HCT116 (cell line): ENCODE measurements around the gene TENT4A. TPM values are rescaled to one million over a fixed set of nuclear protein-coding genes. Genes with fewer than 3 reads are reported as not detected.
A peak's percentile ranks its signal among the peaks of the same experiment; 100 is the strongest.

Experiments
- ATAC-seq: fragments of 200-7000 bp; cut with Tn5 transposase; 2 replicates; pipeline ENCODE4 v1.9.1; 2020; ENCODE audit warnings: mild to moderate bottlenecking, moderate library complexity
- BruUV-seq: library from RNA; stranded (reverse); fragments of 400-500 nt; replicated peaks from 2 replicates; lab custom pipeline; 2021; lab: Mats Ljungman, UMichigan
- CTCF ChIA-PET: fragments of 300-600 bp; sonication (Branson Sonifier 250); formaldehyde crosslinking; loops from one replicate; lab custom pipeline; 2021; ENCODE audit warnings: antibody characterized with exemption; lab: Charles Lee
- POLR2A ChIA-PET: fragments of 300-600, 350-600 bp; sonication (Branson Sonifier 250); formaldehyde crosslinking; loops from one replicate; lab custom pipeline; 2021; ENCODE audit warnings: antibody characterized with exemption; lab: Charles Lee
- RAD21 ChIA-PET, 2 experiments: fragments of 300-600 bp; sonication (Branson Sonifier 250); formaldehyde crosslinking; loops; one replicate each; lab custom pipeline; 2023; ENCODE audit warnings: low total read pairs in 2 of 2; ENCODE audit not compliant: uncharacterized antibody in 2 of 2, unreplicated experiment in 2 of 2, low non-redundant PET in 1 of 2; lab: Charles Lee
- DNase-seq: peaks from one replicate; pipeline ENCODE4 v3.0.0-alpha.2; 2010; ENCODE audit warnings: low read depth, low spot score
- H2AFZ ChIP-seq: fragments of 200-600 bp; shearing (Covaris generic), sonication (generic); 2 replicates; pipeline ENCODE4 v1.6.1; 2017; ENCODE audit warnings: low read depth, mixed run types, mixed read lengths, antibody characterized with exemption, low read length; ENCODE audit not compliant: poor library complexity, severe bottlenecking
- H3K27ac ChIP-seq: 2 replicates; pipeline ENCODE4 v1.5.1; 2012; ENCODE audit warnings: low read depth, low read length
- H3K27me3 ChIP-seq: fragments of 200-600 bp; sonication (generic); 2 replicates; pipeline ENCODE4 v1.6.1; 2016; ENCODE audit warnings: mixed run types, low read length, mixed read lengths; ENCODE audit not compliant: insufficient read depth
- H3K36me3 ChIP-seq, 2 experiments: fragments of 200-500 bp in 1 of 2; fragments of 200-600 bp in 1 of 2; sonication (Bioruptor generic) in 1 of 2; sonication (generic) in 1 of 2; 2 replicates each; pipeline versions ENCODE4 v1.5.1 to v1.6.1; 2014 to 2016; ENCODE audit warnings: low read length in 2 of 2, inconsistent platforms in 1 of 2, mixed read lengths in 1 of 2, mixed run types in 1 of 2; ENCODE audit not compliant: insufficient read depth in 2 of 2, control insufficient read depth in 1 of 2
- H3K4me1 ChIP-seq, 2 experiments: fragments of 200-600 bp in 1 of 2; sonication (generic) in 1 of 2; 2 replicates each; pipeline versions ENCODE4 v1.5.1 to v1.6.1; 2012 to 2017; ENCODE audit warnings: low read length in 2 of 2, inconsistent platforms in 1 of 2, mild to moderate bottlenecking in 1 of 2, mixed read lengths in 1 of 2, mixed run types in 1 of 2, moderate library complexity in 1 of 2; ENCODE audit not compliant: insufficient read depth in 2 of 2, control insufficient read depth in 1 of 2
- H3K4me2 ChIP-seq: fragments of 200-600 bp; sonication (generic); 2 replicates; pipeline ENCODE4 v1.6.1; 2017; ENCODE audit warnings: mixed run types, low read length, mixed read lengths
- H3K4me3 ChIP-seq, 2 experiments: fragments of 200-600 bp in 1 of 2; sonication (generic) in 1 of 2; replicated peaks in 1 of 2; 2 replicates each; pipeline ENCODE4 v1.5.1; 2011 to 2016; ENCODE audit warnings: low read length in 2 of 2, control low read depth in 1 of 2, low read depth in 1 of 2, mild to moderate bottlenecking in 1 of 2, mixed read lengths in 1 of 2, mixed run types in 1 of 2
- H3K79me2 ChIP-seq: fragments of 200-600 bp; sonication (generic); 2 replicates; pipeline ENCODE4 v1.6.1; 2017; ENCODE audit warnings: mild to moderate bottlenecking, mixed run types, low read length, moderate library complexity, mixed read lengths; ENCODE audit not compliant: insufficient read depth
- H3K9ac ChIP-seq: fragments of 200-600 bp; sonication (generic); 2 replicates; pipeline ENCODE4 v1.6.1; 2016; ENCODE audit warnings: low read length, mixed read lengths
- H3K9me2 ChIP-seq: fragments of 200-600 bp; sonication (generic), shearing (Covaris generic); 2 replicates; pipeline ENCODE4 v1.6.1; 2017; ENCODE audit warnings: mixed run types, mild to moderate bottlenecking, moderate library complexity; ENCODE audit not compliant: insufficient read depth
- H3K9me3 ChIP-seq, 2 experiments: fragments of 200-500 bp in 1 of 2; fragments of 200-600 bp in 1 of 2; sonication (Bioruptor generic) in 1 of 2; sonication (generic) in 1 of 2; 2 replicates each; pipeline ENCODE4 v1.6.1; 2014 to 2017; ENCODE audit warnings: low read length in 2 of 2, mixed read lengths in 2 of 2, inconsistent platforms in 1 of 2, low read depth in 1 of 2, mild to moderate bottlenecking in 1 of 2, mixed run types in 1 of 2, moderate library complexity in 1 of 2; ENCODE audit not compliant: control insufficient read depth in 1 of 2, insufficient read depth in 1 of 2
- H4K20me1 ChIP-seq: fragments of 200-600 bp; sonication (generic), shearing (Covaris generic); 2 replicates; pipeline ENCODE4 v1.6.1; 2017; ENCODE audit warnings: mixed run types, mild to moderate bottlenecking, moderate library complexity; ENCODE audit not compliant: insufficient read depth
- CEBPB ChIP-seq: IDR thresholded peaks from 2 replicates; pipeline ENCODE4 v1.6.1; 2012; ENCODE audit warnings: low read depth
- CTCF ChIP-seq, 3 experiments: fragments of 200-600 bp in 1 of 3; sonication (generic) in 1 of 3; IDR thresholded peaks in 2 of 3; conservative IDR thresholded peaks in 1 of 3; 2 replicates each; pipeline ENCODE4 v1.5.1; 2012 to 2017; ENCODE audit warnings: low read depth in 2 of 3, low read length in 2 of 3, antibody characterized with exemption in 1 of 3, borderline replicate concordance in 1 of 3, control low read depth in 1 of 3, mild to moderate bottlenecking in 1 of 3, mixed read lengths in 1 of 3, mixed run types in 1 of 3, moderate library complexity in 1 of 3; ENCODE audit not compliant: insufficient read depth in 1 of 3
- ELF1 ChIP-seq: IDR thresholded peaks from 2 replicates; pipeline ENCODE4 v1.6.1; 2012; ENCODE audit warnings: low read depth, borderline replicate concordance
- POLR2A ChIP-seq: IDR thresholded peaks from 2 replicates; pipeline ENCODE4 v1.7.0; 2011; ENCODE audit warnings: borderline replicate concordance; ENCODE audit not compliant: insufficient read depth, insufficient read length; ENCODE audit errors: extremely low read depth
- POLR2AphosphoS5 ChIP-seq: IDR thresholded peaks from 2 replicates; pipeline ENCODE4 v1.6.1; 2011; ENCODE audit warnings: mild to moderate bottlenecking, low read depth, low read length, moderate library complexity
- RAD21 ChIP-seq: IDR thresholded peaks from 2 replicates; pipeline ENCODE4 v1.6.1; 2012; ENCODE audit warnings: low read depth, mild to moderate bottlenecking
- SIN3A ChIP-seq: IDR thresholded peaks from 2 replicates; pipeline ENCODE4 v1.6.1; 2012; ENCODE audit warnings: low read depth
- SRF ChIP-seq: IDR thresholded peaks from 2 replicates; pipeline ENCODE4 v1.6.1; 2012; ENCODE audit warnings: low read depth
- ZFX ChIP-seq: fragments of 450-650 bp; IDR thresholded peaks from 2 replicates; pipeline ENCODE4 v1.6.1; 2017
- intact Hi-C: fragments of 100-400 bp; cut with micrococcal nuclease; formaldehyde crosslinking; loops from 2 replicates; pipeline ENCODE4 v1.10.0; 2022
- total RNA-seq: library from RNA; stranded (reverse); gene quantifications from one replicate; pipeline ENCODE4 v1.2.1, GENCODE V29; 2021; ENCODE audit not compliant: unreplicated experiment
- TF ChIP-seq, protein P1 (sequence below): IDR thresholded peaks from 2 replicates; pipeline ENCODE4 v1.6.1; 2012
- TF ChIP-seq, protein P2 (sequence below): IDR thresholded peaks from 2 replicates; pipeline ENCODE4 v1.6.1; 2011; ENCODE audit warnings: mild to moderate bottlenecking, low read length, moderate library complexity; ENCODE audit not compliant: insufficient replicate concordance; ENCODE audit errors: extremely low read depth

Gene TENT4A
- total RNA-seq, 1 experiment from 2014 or later, result 39.8 TPM

- Histone ChIP-seq H3K4me3 (no peak overlapping the region), H3K9me2 (no peaks in the 10 kb centered on the region), H3K27ac (no peak overlapping the region), H3K36me3 (peaks cover 21 to 23% of the 10 kb centered on the region in 2 experiments; a peak in 3 of 4 replicates), H3K9me3 (no peaks in the 10 kb centered on the region), H3K27me3 (no peaks in the 10 kb centered on the region), H3K4me2 (no peak overlapping the region), H4K20me1 (no peaks in the 10 kb centered on the region), H2AFZ (no peak overlapping the region), H3K9ac (no peak overlapping the region), H3K4me1 (peaks cover 0 to 8% of the 10 kb centered on the region in 2 experiments; a peak in 1 of 4 replicates), H3K79me2 (no peaks in the 10 kb centered on the region)
- ATAC-seq, result no peak
- intact Hi-C loops, result no loop called here
- ChIA-PET RAD21 (no interaction called here), POLR2A (no interaction called here), CTCF (no interaction called here)
- no peak for TF ChIP-seq SRF
- TF ChIP-seq SIN3A, result no peak
- TF ChIP-seq POLR2A, result no peak
- TF ChIP-seq, protein P1, sequence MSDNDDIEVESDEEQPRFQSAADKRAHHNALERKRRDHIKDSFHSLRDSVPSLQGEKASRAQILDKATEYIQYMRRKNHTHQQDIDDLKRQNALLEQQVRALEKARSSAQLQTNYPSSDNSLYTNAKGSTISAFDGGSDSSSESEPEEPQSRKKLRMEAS, result no peak
- no peak for TF ChIP-seq CEBPB
- TF ChIP-seq POLR2AphosphoS5, result 0 out of 2 replicates have a peak, but pooled peaks have one; percentile 14
- no peak for TF ChIP-seq ZFX
- TF ChIP-seq ELF1, result no peak
- no TSS peak for BruUV-seq
- DNase-seq, result no peak
These were observed 45.5 kb downstream of the TENT4A start for GRCh38 chr5:6758706-6759105.

- intact Hi-C loops, result no loop called here
- Histone ChIP-seq H3K4me1 (peaks cover 0 to 8% of the 10 kb centered on the region in 2 experiments; a peak in 1 of 4 replicates), H3K79me2 (no peaks in the 10 kb centered on the region), H2AFZ (no peak overlapping the region), H3K9ac (no peak overlapping the region), H4K20me1 (no peaks in the 10 kb centered on the region), H3K9me2 (no peaks in the 10 kb centered on the region), H3K36me3 (peaks cover 18 to 19% of the 10 kb centered on the region in 2 experiments; a peak in 3 of 4 replicates), H3K27me3 (no peaks in the 10 kb centered on the region), H3K4me2 (no peak overlapping the region), H3K9me3 (no peaks in the 10 kb centered on the region), H3K27ac (no peak overlapping the region), H3K4me3 (no peak overlapping the region)
- ATAC-seq, result peak; percentile 66
- BruUV-seq, result no TSS peak
- CTCF ChIA-PET, result interaction anchor here (0.8 to 0.9 kb wide), 2 partner anchors 9 to 126 kb away, joined by 3 read pairs; partner anchors contain the start of genes NSUN2 and SRD5A1
- RAD21 ChIA-PET, result no interaction called here
- no peak for DNase-seq
- TF ChIP-seq, protein P1, result 0 out of 2 replicates have a peak, but pooled peaks have one; percentile 14
- TF ChIP-seq CTCF (IDR thresholded peaks at IDR 0.05 in 2 of 3, conservative IDR thresholded peaks at IDR 0.05 in 1 of 3; ENCODE audit: borderline replicate concordance in 1 of 3, insufficient read depth in 1 of 3, low read depth in 2 of 3, low read length in 2 of 3), result peak in 2 of 3 experiments; percentile 21 to 22; a peak in 3 of 6 replicates
- TF ChIP-seq, protein P2, sequence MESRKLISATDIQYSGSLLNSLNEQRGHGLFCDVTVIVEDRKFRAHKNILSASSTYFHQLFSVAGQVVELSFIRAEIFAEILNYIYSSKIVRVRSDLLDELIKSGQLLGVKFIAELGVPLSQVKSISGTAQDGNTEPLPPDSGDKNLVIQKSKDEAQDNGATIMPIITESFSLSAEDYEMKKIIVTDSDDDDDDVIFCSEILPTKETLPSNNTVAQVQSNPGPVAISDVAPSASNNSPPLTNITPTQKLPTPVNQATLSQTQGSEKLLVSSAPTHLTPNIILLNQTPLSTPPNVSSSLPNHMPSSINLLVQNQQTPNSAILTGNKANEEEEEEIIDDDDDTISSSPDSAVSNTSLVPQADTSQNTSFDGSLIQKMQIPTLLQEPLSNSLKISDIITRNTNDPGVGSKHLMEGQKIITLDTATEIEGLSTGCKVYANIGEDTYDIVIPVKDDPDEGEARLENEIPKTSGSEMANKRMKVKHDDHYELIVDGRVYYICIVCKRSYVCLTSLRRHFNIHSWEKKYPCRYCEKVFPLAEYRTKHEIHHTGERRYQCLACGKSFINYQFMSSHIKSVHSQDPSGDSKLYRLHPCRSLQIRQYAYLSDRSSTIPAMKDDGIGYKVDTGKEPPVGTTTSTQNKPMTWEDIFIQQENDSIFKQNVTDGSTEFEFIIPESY, result no peak
- TF ChIP-seq RAD21, result peak; percentile 32; the same call in 1 of the 2 replicates
- POLR2A ChIA-PET, result no interaction called here
These were observed 46.2 kb downstream of the TENT4A start for GRCh38 chr5:6759401-6759800.
